Mucosa of descending colon (tissue), 3 donors: ENCODE data around the gene MAP2K1. TPM values are rescaled to one million over a fixed set of nuclear protein-coding genes. Genes with fewer than 3 reads are reported as not detected.

ENCODE experiments used
- ATAC-seq: fragments of 200-7000 bp; cut with Tn5 transposase; one replicate; pipeline ENCODE4 v1.9.1; 2020; ENCODE audit warnings: mild to moderate bottlenecking, moderate library complexity
- DNase-seq, 3 donors: peaks; one replicate each; pipeline ENCODE4 v3.0.0-alpha.2; 2020
- H3K36me3 ChIP-seq: fragments of 200-600 bp; one replicate; pipeline ENCODE4 v1.8.0; 2021; ENCODE audit warnings: low read depth, mild to moderate bottlenecking
- H3K4me1 ChIP-seq: fragments of 200-600 bp; one replicate; pipeline ENCODE4 v1.8.0; 2021; ENCODE audit warnings: low read depth, mild to moderate bottlenecking
- H3K4me3 ChIP-seq: fragments of 200-600 bp; one replicate; pipeline ENCODE4 v1.8.0; 2021; ENCODE audit warnings: mild to moderate bottlenecking
- H3K9me3 ChIP-seq: fragments of 200-600 bp; one replicate; pipeline ENCODE4 v1.8.0; 2021; ENCODE audit warnings: mild to moderate bottlenecking
- intact Hi-C, 2 donors: fragments of 100-400 bp; cut with DNase I in 1 of 2; cut with micrococcal nuclease in 1 of 2; formaldehyde crosslinking; loops; one replicate each; pipeline versions ENCODE4 v1.11.0 to v1.11.1; 2022; cut with DNase I, micrococcal nuclease
- total RNA-seq, 3 donors: library from RNA; stranded (reverse); fragmentation: NEBNext Ultra II Directional in 2 of 3; extraction: Animal tissue kit (Norgen Biotek cat#: 25700) in 2 of 3; gene quantifications; one replicate each; pipeline versions ENCODE4 v1.2.1 to v1.2.4, GENCODE V29; 2021 to 2023
- TF ChIP-seq, protein P1 (sequence below): fragments of 200-600 bp; IDR thresholded peaks from one replicate; pipeline ENCODE4 v1.8.0; 2022; ENCODE audit warnings: antibody characterized with exemption, mild to moderate bottlenecking
- donor health status: DM: no; HTN: no; CAD: no; lungs with moderate emphysema.
- donor health status: DM: no; HTN: no; CAD: no.
- donor health status: DM: no; HTN: yes; CAD: no.

MAP2K1 gene
- total RNA-seq, 3 donors from 2014 or later: 34.4 to 45.3 (median 44.0) TPM

DNA sequence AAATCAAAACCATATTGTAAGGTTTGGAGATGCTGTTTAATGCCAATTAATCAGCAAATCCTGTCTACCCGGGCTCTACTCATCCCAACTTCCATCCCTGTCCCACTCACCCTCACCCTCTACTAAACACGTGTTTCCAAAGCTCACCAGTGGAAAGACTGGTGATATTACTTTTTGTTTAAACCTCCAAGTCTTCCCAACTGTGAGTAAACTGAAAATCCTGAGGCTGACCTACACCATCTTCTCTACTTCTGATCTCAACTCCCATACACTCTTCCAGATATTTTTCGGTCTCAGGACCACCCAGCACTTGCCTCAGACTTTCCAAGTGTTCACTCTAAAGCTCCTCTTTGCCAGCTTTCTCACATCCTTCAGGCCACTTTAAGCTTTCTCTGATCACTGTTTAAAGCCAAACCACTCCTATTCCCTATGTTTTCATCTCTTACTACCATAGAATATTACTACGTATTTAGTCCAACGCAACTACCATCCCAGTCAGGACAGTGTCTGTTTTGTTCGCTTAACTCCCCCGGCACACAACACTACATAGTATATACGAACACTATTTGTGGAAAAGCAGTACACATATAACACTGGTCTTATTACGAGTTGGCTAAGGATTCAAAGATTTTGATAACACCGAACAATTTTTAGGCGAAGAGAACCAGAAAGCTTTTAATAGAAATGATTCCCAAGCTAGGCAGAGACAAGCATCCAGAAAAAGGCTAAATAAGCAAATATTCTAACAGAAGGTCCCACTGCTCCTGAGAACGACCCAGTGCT, 117.3 kb downstream of the MAP2K1 start:
- no peak for DNase-seq
- peaks cover 21% of the 10 kb centered on the region for H3K4me1 ChIP-seq
- TF ChIP-seq, protein P1, sequence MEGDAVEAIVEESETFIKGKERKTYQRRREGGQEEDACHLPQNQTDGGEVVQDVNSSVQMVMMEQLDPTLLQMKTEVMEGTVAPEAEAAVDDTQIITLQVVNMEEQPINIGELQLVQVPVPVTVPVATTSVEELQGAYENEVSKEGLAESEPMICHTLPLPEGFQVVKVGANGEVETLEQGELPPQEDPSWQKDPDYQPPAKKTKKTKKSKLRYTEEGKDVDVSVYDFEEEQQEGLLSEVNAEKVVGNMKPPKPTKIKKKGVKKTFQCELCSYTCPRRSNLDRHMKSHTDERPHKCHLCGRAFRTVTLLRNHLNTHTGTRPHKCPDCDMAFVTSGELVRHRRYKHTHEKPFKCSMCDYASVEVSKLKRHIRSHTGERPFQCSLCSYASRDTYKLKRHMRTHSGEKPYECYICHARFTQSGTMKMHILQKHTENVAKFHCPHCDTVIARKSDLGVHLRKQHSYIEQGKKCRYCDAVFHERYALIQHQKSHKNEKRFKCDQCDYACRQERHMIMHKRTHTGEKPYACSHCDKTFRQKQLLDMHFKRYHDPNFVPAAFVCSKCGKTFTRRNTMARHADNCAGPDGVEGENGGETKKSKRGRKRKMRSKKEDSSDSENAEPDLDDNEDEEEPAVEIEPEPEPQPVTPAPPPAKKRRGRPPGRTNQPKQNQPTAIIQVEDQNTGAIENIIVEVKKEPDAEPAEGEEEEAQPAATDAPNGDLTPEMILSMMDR: no peak
- no peaks in the 10 kb centered on the region for H3K9me3 ChIP-seq
- ATAC-seq: no peak
- H3K4me3 ChIP-seq: peak overlapping the region; percentile 75
- no peaks in the 10 kb centered on the region for H3K36me3 ChIP-seq
- intact Hi-C loops: no loop called here

DNA sequence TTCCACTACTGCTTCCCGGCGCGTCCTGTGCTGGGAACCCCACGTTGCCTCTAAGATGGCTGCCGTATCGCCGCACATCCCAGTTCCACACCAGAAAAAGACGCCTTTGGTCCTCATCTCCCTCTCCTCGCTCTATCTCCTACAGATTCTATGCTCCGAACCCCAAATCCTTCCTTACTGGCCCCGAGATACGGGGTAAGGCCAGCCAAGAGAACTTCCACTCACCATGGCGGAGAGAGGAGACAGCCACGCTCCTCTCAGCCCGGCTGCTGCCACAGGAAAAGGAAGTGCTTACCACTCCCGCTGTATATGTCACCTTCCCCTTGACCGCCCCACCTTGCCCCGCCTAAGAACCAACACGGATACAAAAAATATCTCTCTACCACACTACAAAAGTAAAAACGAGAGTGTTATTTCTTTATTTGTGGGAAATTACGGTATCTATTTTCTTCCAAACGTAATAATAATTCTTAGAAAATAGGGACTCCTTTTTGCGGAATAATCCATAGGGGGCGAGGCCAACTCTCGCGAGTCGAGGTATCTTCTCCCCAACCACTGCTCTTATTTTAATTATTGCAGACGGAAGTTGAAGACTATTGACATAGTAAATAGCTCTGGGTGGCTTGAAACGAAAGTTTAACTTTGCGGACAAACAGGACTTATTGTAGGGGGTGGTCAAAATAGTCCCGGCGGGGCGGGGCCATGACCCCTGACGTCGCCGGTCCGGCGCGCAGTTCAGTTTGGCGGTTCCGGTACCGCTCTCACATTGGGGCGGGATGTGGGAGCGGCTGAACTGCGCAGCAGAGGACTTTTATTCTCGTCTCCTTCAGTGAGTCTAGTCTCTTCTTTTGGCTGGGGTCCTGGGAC, 118.1 kb downstream of the MAP2K1 start, which contains the start of the genes RPL4 and ZWILCH:
RPL4 (minus strand) TSS at position 293 of the 867 bp plus-strand sequence; CDS start at position 228, 65 bp downstream.
ZWILCH (plus strand) TSS at position 764 of the 867 bp plus-strand sequence; CDS start at position 777, 13 bp downstream.
- DNase-seq (peak; percentile 87 to 89 (median 88)), ATAC-seq (peak; percentile 92)
- Histone ChIP-seq H3K4me1 (peaks cover 21% of the 10 kb centered on the region), H3K36me3 (no peaks in the 10 kb centered on the region), H3K9me3 (no peaks in the 10 kb centered on the region), H3K4me3 (peak within 1 kb of the TSS; percentile 75)
- intact Hi-C loops: no loop called here
- TF ChIP-seq, protein P1: no peak

GRCh38 chr15:66505430-66505811, 118.7 kb downstream of the MAP2K1 start:
- peak; percentile 25 for ATAC-seq
- intact Hi-C loops: no loop called here
- Histone ChIP-seq H3K4me3 (peak overlapping the region; percentile 75), H3K9me3 (no peaks in the 10 kb centered on the region), H3K36me3 (no peaks in the 10 kb centered on the region), H3K4me1 (peaks cover 21% of the 10 kb centered on the region)
- TF ChIP-seq, protein P1: no peak
- no peak for DNase-seq

- no peak for ATAC-seq
- TF ChIP-seq, protein P1: no peak
- intact Hi-C loops: no loop called here
Measured at GRCh38 chr15:66505818-66506217, 119.1 kb downstream of the MAP2K1 start.

DNA sequence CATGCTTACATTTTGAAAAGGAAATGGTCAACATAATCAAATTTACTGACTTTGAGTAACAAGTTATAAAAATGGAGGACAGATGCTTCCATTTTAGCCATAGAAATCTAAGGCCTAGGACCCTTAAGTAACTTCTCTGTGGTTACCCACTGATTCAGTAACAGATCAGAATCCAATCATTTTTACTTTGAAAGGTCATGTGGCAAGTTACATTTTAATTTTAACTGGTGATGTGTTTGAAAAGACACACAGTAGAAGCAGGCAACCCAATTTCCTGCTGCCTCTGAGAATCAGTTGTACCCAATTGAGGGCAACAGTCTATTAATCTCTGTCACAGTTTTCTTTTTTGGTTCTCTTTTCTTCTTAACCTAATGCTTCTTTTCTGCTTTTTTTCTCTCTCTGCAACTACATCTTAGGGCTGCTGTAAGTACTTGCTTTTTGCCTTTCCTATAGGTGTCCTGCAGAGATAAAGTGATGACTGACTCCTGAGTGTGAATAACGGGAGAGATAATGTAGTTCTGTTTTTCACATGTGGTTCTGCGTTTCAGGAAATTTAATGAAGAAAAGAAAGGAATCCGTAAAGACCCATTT, 121.7 kb downstream of the MAP2K1 start:
- DNase-seq (no peak), ATAC-seq (no peak)
- no peak overlapping the region for H3K4me3 ChIP-seq
- H3K4me1 ChIP-seq: peaks cover 11% of the 10 kb centered on the region
- TF ChIP-seq, protein P1: no peak
- H3K9me3 ChIP-seq: no peaks in the 10 kb centered on the region
- H3K36me3 ChIP-seq: no peaks in the 10 kb centered on the region
- intact Hi-C loops: no loop called here

More at GRCh38 chr15:66505818-66506217, 119.1 kb downstream of the MAP2K1 start:
- H3K36me3 ChIP-seq: no peaks in the 10 kb centered on the region
- H3K9me3 ChIP-seq: no peaks in the 10 kb centered on the region
- H3K4me3 ChIP-seq: no peak overlapping the region
- DNase-seq: no peak
- H3K4me1 ChIP-seq: peaks cover 21% of the 10 kb centered on the region
